Left cardiac atrium (tissue), 2 donors: ENCODE data around the gene HBQ1. TPM values are rescaled to one million over a fixed set of nuclear protein-coding genes. Genes with fewer than 3 reads are reported as not detected.

ENCODE experiments used
- total RNA-seq, 2 donors: library from RNA; stranded (reverse); fragmentation: NEBNext Ultra II Directional; extraction: Animal tissue kit (Norgen Biotek cat#: 25700); gene quantifications; one replicate each; pipeline ENCODE4 v1.2.1, GENCODE V29; 2021
- donor health status: DM: no; HTN: yes; CAD: no; lungs with severe emphysema.
- donor health status: DM: yes; HTN: yes; CAD: no.

The HBQ1 gene
- total RNA-seq, 2 donors from 2014 or later: not detected

Other genes with a start within 250 kb of the HBQ1 start
- 10 to 100 TPM; 11.4 to 11.7 TPM for gene POLR3K, start 126.9 kb upstream of the HBQ1 start, total RNA-seq
- gene SNRNP25, start 126.6 kb upstream of the HBQ1 start, total RNA-seq: 10 to 100 TPM; 54.7 to 56.9 TPM
- 10 to 100 TPM; 15.5 to 22.1 TPM for gene RHBDF1, start 107.8 kb upstream of the HBQ1 start, total RNA-seq
- 10 to 100 TPM; 29.9 to 40.2 TPM for gene MPG, start 102.2 kb upstream of the HBQ1 start, total RNA-seq
- 10 to 100 TPM; 18.3 to 18.7 TPM for gene NPRL3, start 41.8 kb upstream of the HBQ1 start, total RNA-seq
- under 1 TPM in 1 of 2 donors, not detected in 1; 0.32 TPM for gene HBZ, start 27.8 kb upstream of the HBQ1 start, total RNA-seq
- gene HBM, start 14.5 kb upstream of the HBQ1 start, total RNA-seq: not detected
- 100 to 1,000 TPM in 1 of 2 donors, 10 to 100 TPM in 1; 50.7 to 136 TPM for gene HBA2, start 7.6 kb upstream of the HBQ1 start, total RNA-seq
- gene HBA1, start 3.8 kb upstream of the HBQ1 start, total RNA-seq: 100 to 1,000 TPM in 1 of 2 donors, 10 to 100 TPM in 1; 62.0 to 232 TPM
- gene LUC7L, start 49.0 kb downstream of the HBQ1 start, total RNA-seq: 10 to 100 TPM; 28.2 to 32.9 TPM
- 100 to 1,000 TPM; 119 to 160 TPM for gene FAM234A, start 54.4 kb downstream of the HBQ1 start, total RNA-seq
- gene RGS11, start 95.5 kb downstream of the HBQ1 start, total RNA-seq: 10 to 100 TPM; 14.8 to 15.3 TPM
- gene ARHGDIG, start 100.1 kb downstream of the HBQ1 start, total RNA-seq: 1 to 10 TPM; 4.9 to 5.1 TPM
- gene PDIA2, start 102.7 kb downstream of the HBQ1 start, total RNA-seq: 1 to 10 TPM; 2.4 to 3.6 TPM
- 10 to 100 TPM; 10.9 to 12.3 TPM for gene AXIN1, start 172.3 kb downstream of the HBQ1 start, total RNA-seq
- 10 to 100 TPM; 63.2 to 63.4 TPM for gene MRPL28, start 190.1 kb downstream of the HBQ1 start, total RNA-seq
- 10 to 100 TPM; 27.3 to 33.5 TPM for gene PGAP6, start 201.5 kb downstream of the HBQ1 start, total RNA-seq
- 10 to 100 TPM; 45.3 to 71.1 TPM for gene NME4, start 216.7 kb downstream of the HBQ1 start, total RNA-seq
- gene DECR2, start 221.4 kb downstream of the HBQ1 start, total RNA-seq: 10 to 100 TPM in 1 of 2 donors, 1 to 10 TPM in 1; 8.9 to 15.9 TPM
- gene RAB11FIP3, start 245.2 kb downstream of the HBQ1 start, total RNA-seq: 10 to 100 TPM; 24.2 to 38.1 TPM